Epithelial cell of proximal tubule (primary cell): Measurements from ENCODE around the gene KLLN. TPM values are rescaled to one million over a fixed set of nuclear protein-coding genes. Genes with fewer than 3 reads are reported as not detected.
"Not testable (repeated sequence)": the region's sequence is repeated elsewhere in the genome, so short reads cannot be mapped to it uniquely, and the experiment has no call there.

Experiments
- DNase-seq: peaks from one replicate; pipeline ENCODE4 v3.0.0-alpha.2; 2011; ENCODE audit warnings: low read depth
- H3K4me3 ChIP-seq: 2 replicates; pipeline ENCODE4 v1.5.1; 2011; ENCODE audit warnings: low read depth, mild to moderate bottlenecking, low read length
- CTCF ChIP-seq: conservative IDR thresholded peaks from 2 replicates; pipeline ENCODE4 v1.5.1; 2012; ENCODE audit warnings: low read depth, mild to moderate bottlenecking, low read length
- total RNA-seq: library from RNA; depleted of rRNA; stranded (reverse); fragments of >200 nt; gene quantifications from 2 replicates; pipeline ENCODE4 v1.2.3, GENCODE V29; 2015

The KLLN gene, protein sequence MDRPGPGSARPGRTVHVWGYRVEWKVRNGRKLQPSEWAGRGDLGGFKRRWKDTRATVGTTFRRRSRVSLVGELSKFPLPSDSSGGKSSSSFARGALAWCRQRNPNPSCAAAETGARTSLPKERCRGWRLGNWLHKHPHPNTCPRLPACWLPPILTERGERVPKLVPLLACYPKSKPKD
- 0.06 and 0.36 TPM in 2 replicates for total RNA-seq

GRCh38 chr10:87863053-87863943, at the start of gene KLLN, which contains the start of gene PTEN:
KLLN (minus strand) TSS chr10:87863533; CDS start chr10:87862487, 1,046 bp downstream.
PTEN (plus strand) TSS chr10:87863625; CDS start chr10:87864470, 845 bp downstream.
- peak within 1 kb of the TSS; percentile 72 for H3K4me3 ChIP-seq
- DNase-seq: no peak
- TF ChIP-seq CTCF: no peak

- not testable (repeated sequence) for DNase-seq, H3K4me3 ChIP-seq
Observed at GRCh38 chr10:87903396-87903795, 40.1 kb upstream of the KLLN start.

GRCh38 chr10:87897957-87898356, 34.6 kb upstream of the KLLN start:
- H3K4me3 ChIP-seq, DNase-seq: not testable (repeated sequence)

- DNase-seq: no peak
- TF ChIP-seq CTCF: no peak
- no peak overlapping the region for H3K4me3 ChIP-seq
Observed at GRCh38 chr10:87896216-87896615, 32.9 kb upstream of the KLLN start.

DNA sequence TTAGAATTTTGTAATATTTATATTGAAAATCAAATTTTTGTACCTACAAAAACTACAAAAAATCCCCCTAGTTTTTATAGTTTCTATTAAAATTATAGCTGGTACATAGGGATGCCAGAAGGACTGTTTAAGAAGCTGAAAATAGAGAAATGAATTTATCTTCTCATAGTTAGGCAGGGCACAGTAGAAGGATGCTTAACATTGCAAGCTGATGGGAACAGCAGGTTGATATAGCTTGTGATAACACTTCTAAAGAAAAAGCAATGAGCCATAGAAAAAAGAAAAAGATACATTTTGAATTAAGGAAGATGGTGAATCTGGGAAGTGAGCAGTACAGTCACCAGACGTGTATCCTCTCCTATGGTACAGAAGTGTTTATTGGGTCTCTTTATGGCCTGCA, 32.1 kb upstream of the KLLN start:
- TF ChIP-seq CTCF: no peak
- DNase-seq: no peak
- H3K4me3 ChIP-seq: no peak overlapping the region

DNA sequence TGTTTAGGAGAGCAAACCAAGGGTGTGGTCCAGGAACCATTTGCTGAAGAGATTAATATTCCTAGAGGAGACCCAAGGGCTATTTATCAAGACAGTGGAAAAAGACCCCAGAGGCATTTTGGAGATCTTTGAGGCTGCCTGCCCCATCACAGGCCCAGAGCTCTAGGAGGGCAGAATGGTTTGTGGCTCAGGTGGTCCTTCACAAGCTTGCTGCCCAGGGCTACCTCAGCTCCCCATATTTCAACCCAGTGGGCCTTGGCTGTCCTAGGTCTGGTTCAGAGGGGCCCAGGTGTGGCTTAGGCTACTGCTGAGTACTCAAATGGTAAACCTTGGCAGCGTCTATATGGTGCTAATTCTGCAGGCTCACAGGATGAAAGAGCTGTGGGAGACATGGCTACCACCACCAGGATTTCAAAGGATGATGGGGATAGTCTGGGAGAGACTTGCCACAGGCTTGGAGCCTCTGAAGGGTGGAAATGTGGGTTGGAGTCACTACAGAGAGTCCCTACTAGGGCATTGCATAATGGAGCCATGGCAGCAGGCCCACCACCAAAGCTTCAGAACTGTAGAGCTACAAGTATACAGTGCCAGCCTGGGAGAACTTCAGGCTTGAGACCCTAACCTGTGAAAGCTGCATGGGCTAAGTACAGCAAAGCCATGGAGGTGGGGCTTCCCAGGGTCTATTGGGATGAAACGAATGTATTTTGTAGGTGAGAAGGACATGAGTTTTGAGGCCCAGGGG, 24.4 kb upstream of the KLLN start:
- TF ChIP-seq CTCF: no peak
- no peak for DNase-seq
- no peak overlapping the region for H3K4me3 ChIP-seq

DNA sequence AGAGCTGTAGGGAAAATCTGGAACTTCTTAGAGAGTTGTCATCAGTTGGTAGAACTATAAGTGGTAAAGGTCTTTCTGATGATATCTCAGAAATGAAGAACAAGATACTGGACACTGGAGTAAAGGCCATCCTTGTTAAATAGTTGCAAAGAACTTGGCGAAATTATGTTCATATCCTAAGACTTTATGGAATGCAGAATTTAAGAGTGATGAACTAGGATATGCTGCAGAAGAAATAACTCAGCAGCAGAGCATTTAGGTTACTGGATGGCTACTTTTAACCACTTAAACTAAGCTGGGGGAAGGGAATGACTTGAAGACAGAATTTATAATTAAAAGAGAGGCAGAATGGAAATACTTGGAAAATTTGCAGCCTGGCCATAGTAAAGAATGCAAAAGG, 23.8 kb upstream of the KLLN start:
- TF ChIP-seq CTCF: no peak
- no peak overlapping the region for H3K4me3 ChIP-seq
- DNase-seq: no peak
